RWPE2 (cell line): ENCODE results near the gene ACER2.
"Not testable (repeated sequence)": the region's sequence is repeated elsewhere in the genome, so short reads cannot be mapped to it uniquely, and the experiment has no call there.

Source experiments
- ATAC-seq: fragments of 200-7000 bp; cut with Tn5 transposase; 3 replicates; pipeline ENCODE4 v1.9.1; 2021; ENCODE audit warnings: low read depth
- DNase-seq: peaks from one replicate; pipeline ENCODE4 v3.0.0-alpha.2; 2020; ENCODE audit warnings: low spot score
- H3K27ac ChIP-seq: fragments of 450-650 bp; 2 replicates; pipeline ENCODE4 v1.5.1; 2017; ENCODE audit warnings: mild to moderate bottlenecking; ENCODE audit not compliant: poor library complexity, severe bottlenecking
- H3K27me3 ChIP-seq: fragments of 250-450 bp; sonication (Bioruptor Pico); 2 replicates; pipeline ENCODE4 v1.5.1; 2021; ENCODE audit warnings: mild to moderate bottlenecking, moderate library complexity; ENCODE audit not compliant: insufficient read depth, poor library complexity, severe bottlenecking
- H3K36me3 ChIP-seq: fragments of 250-450 bp; sonication (Bioruptor Pico); 2 replicates; pipeline ENCODE4 v1.5.1; 2020; ENCODE audit warnings: low read depth, mild to moderate bottlenecking, moderate library complexity
- H3K4me1 ChIP-seq: fragments of 250-450 bp; sonication (Bioruptor Pico); 2 replicates; pipeline ENCODE4 v1.5.1; 2021; ENCODE audit warnings: mild to moderate bottlenecking, moderate library complexity; ENCODE audit not compliant: insufficient read depth, poor library complexity, severe bottlenecking
- H3K4me3 ChIP-seq: fragments of 250-450 bp; sonication (Bioruptor Pico); 2 replicates; pipeline ENCODE4 v1.5.1; 2021; ENCODE audit warnings: mild to moderate bottlenecking, moderate library complexity; ENCODE audit not compliant: severe bottlenecking
- H3K9me3 ChIP-seq: fragments of 250-450 bp; sonication (Bioruptor Pico); 2 replicates; pipeline ENCODE4 v1.5.1; 2021; ENCODE audit warnings: mild to moderate bottlenecking, moderate library complexity; ENCODE audit not compliant: severe bottlenecking
- TF ChIP-seq, protein P1 (sequence below): fragments of 450-650 bp; IDR thresholded peaks from one replicate; pipeline ENCODE4 v1.5.1; 2017; ENCODE audit warnings: mild to moderate bottlenecking, moderate library complexity; ENCODE audit not compliant: poor library complexity, severe bottlenecking

The ACER2 gene

DNA sequence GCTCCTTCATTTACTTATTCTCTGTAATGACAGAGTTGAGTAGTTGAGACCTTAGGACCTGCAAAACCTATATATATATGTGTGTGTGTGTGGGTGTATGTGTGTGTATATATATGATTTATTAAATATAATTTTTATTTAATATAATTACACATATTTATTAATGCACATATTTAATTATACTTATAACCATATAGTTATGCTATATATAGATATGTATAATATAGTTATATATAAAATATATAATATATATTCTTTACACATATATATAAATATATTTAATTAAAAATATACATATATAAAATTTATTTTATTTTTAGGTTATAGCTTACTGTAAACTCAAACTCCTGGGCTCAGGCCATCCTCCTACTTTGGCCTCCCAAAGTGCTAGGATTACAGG is 23.7 kb downstream of the ACER2 start:
- TF ChIP-seq, protein P1, sequence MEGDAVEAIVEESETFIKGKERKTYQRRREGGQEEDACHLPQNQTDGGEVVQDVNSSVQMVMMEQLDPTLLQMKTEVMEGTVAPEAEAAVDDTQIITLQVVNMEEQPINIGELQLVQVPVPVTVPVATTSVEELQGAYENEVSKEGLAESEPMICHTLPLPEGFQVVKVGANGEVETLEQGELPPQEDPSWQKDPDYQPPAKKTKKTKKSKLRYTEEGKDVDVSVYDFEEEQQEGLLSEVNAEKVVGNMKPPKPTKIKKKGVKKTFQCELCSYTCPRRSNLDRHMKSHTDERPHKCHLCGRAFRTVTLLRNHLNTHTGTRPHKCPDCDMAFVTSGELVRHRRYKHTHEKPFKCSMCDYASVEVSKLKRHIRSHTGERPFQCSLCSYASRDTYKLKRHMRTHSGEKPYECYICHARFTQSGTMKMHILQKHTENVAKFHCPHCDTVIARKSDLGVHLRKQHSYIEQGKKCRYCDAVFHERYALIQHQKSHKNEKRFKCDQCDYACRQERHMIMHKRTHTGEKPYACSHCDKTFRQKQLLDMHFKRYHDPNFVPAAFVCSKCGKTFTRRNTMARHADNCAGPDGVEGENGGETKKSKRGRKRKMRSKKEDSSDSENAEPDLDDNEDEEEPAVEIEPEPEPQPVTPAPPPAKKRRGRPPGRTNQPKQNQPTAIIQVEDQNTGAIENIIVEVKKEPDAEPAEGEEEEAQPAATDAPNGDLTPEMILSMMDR, result no peak
- Histone ChIP-seq H3K4me1 (no peaks in the 10 kb centered on the region), H3K4me3 (no peak overlapping the region)

DNA sequence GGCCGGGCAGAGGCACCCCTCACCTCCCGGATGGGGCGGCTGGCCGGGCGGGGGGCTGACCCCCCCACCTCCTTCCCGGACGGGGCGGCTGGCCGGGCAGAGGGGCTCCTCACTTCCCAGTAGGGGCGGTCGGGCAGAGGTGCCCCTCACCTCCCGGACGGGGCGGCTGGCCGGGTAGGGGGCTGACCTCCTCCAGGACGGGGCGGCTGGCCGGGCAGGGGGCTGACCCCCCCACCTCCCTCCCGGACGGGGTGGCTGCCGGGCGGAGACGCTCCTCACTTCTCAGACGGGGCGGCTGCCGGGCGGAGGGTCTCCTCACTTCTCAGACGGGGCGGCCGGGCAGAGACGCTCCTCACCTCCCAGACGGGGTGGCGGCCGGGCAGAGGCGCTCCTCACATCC is 24.9 kb downstream of the ACER2 start:
- H3K36me3 ChIP-seq, H3K4me1 ChIP-seq, DNase-seq, H3K27ac ChIP-seq, H3K9me3 ChIP-seq, H3K27me3 ChIP-seq, H3K4me3 ChIP-seq, ATAC-seq: not testable (repeated sequence)

More for the DNA sequence above, 23.7 kb downstream of the ACER2 start:
- Histone ChIP-seq H3K9me3 (no peaks in the 10 kb centered on the region), H3K27ac (no peak overlapping the region), H3K27me3 (no peaks in the 10 kb centered on the region), H3K36me3 (no peaks in the 10 kb centered on the region)
- no peak for ATAC-seq
- no peak for DNase-seq

DNA sequence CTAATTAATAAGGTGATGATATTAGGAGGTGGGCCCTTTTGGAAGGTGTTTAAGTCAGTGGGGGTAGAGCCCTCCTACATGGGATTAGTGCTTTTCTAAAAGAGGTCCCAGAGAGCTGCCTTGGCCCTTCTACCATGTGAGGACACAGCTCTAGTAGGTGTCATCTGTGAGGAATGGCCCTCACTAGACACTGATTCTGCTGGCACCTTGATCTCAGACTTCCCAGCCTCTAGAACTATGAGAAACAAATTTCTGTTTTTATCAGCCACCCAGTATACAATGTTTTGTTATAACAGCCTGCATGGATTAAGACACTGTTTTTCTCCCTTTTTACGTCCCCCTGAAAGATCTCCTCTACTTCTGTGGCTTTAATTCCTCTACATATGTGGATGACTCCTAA is 31.6 kb downstream of the ACER2 start:
- DNase-seq (no peak), ATAC-seq (no peak)
- no peaks in the 10 kb centered on the region for H3K36me3 ChIP-seq
- no peaks in the 10 kb centered on the region for H3K9me3 ChIP-seq
- no peaks in the 10 kb centered on the region for H3K4me1 ChIP-seq
- no peak overlapping the region for H3K27ac ChIP-seq
- no peak overlapping the region for H3K4me3 ChIP-seq
- TF ChIP-seq, protein P1, result no peak
- no peaks in the 10 kb centered on the region for H3K27me3 ChIP-seq

DNA sequence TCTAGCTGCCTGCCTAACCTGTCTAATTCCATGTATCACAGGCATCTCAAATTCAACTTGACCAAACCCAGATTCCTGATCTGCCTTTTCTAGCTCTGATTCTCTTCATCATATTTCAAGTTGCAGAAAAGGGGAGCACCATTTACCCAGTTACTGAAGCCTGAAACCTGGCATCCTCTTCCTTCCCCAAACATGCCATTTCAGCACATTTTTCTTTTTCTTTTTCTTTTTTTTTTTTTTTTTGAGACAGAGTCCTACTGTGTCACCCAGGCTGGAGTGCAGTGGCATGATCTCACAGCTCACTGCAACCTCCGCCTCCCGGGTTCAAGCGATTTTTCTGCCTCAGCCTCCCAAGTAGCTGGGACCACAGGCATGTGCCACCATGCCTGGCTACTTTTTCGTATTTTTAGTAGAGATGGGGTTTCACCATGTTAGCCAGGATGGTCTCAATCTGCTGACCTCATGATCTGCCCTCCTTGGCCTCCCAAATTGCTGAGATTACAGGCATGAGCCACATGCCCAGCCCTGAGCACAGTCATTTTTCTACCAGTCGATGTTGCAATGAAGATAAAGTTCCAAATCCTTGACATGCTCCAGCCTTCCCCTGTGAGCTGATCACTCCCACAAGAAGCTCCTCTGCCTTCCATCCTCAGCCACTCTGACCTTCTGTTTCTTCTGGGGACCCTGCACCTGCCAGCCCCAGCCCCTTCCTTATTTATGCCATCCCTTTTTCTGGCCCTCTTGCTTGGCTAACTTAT is 32.2 kb downstream of the ACER2 start:
- H3K27me3 ChIP-seq, result no peaks in the 10 kb centered on the region

DNA sequence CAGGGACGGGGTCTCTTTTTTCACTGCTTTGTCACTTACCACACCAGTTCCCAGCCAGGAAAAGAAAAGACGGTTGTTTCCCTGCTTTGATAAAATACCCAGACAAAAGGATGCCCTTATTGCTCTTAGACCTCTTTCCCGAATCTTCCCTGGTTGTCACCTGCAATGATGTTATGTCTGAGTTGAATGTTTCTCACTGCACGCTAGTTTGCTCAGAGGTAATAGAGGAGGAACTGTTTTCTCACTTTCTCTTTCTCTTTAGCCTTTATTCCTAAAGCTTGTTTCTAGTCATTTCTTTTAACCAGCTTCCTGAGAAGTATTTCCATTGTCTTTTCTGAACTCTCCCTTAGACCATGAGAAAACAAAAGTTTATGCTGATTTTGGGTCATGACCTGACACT is 32.9 kb downstream of the ACER2 start:
- Histone ChIP-seq H3K27me3 (no peaks in the 10 kb centered on the region), H3K27ac (no peak overlapping the region), H3K36me3 (no peaks in the 10 kb centered on the region), H3K4me1 (no peaks in the 10 kb centered on the region), H3K4me3 (no peak overlapping the region), H3K9me3 (no peaks in the 10 kb centered on the region)
- DNase-seq (no peak), ATAC-seq (no peak)
- TF ChIP-seq, protein P1, result no peak

More for the DNA sequence above, 32.2 kb downstream of the ACER2 start:
- Histone ChIP-seq H3K36me3 (no peaks in the 10 kb centered on the region), H3K27ac (no peak overlapping the region), H3K9me3 (no peaks in the 10 kb centered on the region), H3K4me3 (no peak overlapping the region), H3K4me1 (no peaks in the 10 kb centered on the region)
- TF ChIP-seq, protein P1, result no peak
- DNase-seq, result no peak
- no peak for ATAC-seq
